Heart right ventricle (tissue), 16 donors: ENCODE results near the gene ZNF750. TPM values are rescaled to one million over a fixed set of nuclear protein-coding genes. Genes with fewer than 3 reads are reported as not detected.

Source experiments
- ATAC-seq, 8 donors: fragments of 200-7000 bp; cut with Tn5 transposase; one replicate each; pipeline ENCODE4 v1.9.1; 2020; ENCODE audit warnings: mild to moderate bottlenecking in 8 of 8, moderate library complexity in 8 of 8, moderate number of reproducible peaks in 1 of 8
- DNase-seq, 2 donors: peaks; one replicate each; pipeline ENCODE4 v3.0.0-alpha.2; 2020
- H3K27ac ChIP-seq, 10 donors: fragments of 200-600 bp; sonication (generic) in 2 of 10; one replicate each; pipeline versions ENCODE4 v1.5.0 to v1.8.0; 2020 to 2022; ENCODE audit warnings: mild to moderate bottlenecking in 3 of 10
- H3K27me3 ChIP-seq, 7 donors: fragments of 200-600 bp; one replicate each; pipeline ENCODE4 v1.8.0; 2021 to 2022; ENCODE audit warnings: mild to moderate bottlenecking in 2 of 7
- H3K36me3 ChIP-seq, 9 donors: fragments of 200-600 bp; sonication (generic) in 1 of 9; one replicate each; pipeline versions ENCODE4 v1.5.0 to v1.8.0; 2020 to 2022; ENCODE audit warnings: mild to moderate bottlenecking in 2 of 9
- H3K4me1 ChIP-seq, 9 donors: fragments of 200-600 bp; sonication (generic) in 1 of 9; one replicate each; pipeline versions ENCODE4 v1.5.0 to v1.8.0; 2020 to 2022; ENCODE audit warnings: mild to moderate bottlenecking in 4 of 9
- H3K4me3 ChIP-seq, 10 donors: fragments of 200-600 bp; sonication (generic) in 2 of 10; one replicate each; pipeline versions ENCODE4 v1.5.0 to v1.8.0; 2020 to 2022; ENCODE audit warnings: mild to moderate bottlenecking in 7 of 10, moderate library complexity in 2 of 10
- H3K9me3 ChIP-seq, 11 donors: fragments of 200-600 bp in 10 of 11; sonication (generic) in 2 of 11; one replicate each; pipeline versions ENCODE4 v1.5.0 to v1.8.0; 2013 to 2022; ENCODE audit warnings: mild to moderate bottlenecking in 2 of 11, control low read depth in 1 of 11, moderate library complexity in 1 of 11
- WGBS, 2 donors: extraction: QIAGEN DNeasy Blood & Tissue Kit; methylation state at CpG; one replicate each; pipeline ENCODE4 v1.1.7; 2013; ENCODE audit warnings: inconsistent platforms in 1 of 2; 5-methylcytosine and 5-hydroxymethylcytosine counted together
- intact Hi-C, 10 donors: fragments of 100-400 bp; cut with DNase I; formaldehyde crosslinking; loops; one replicate each; pipeline versions ENCODE4 v1.11.1 to v1.14.2; 2022
- polyA plus RNA-seq, 2 donors: library from polyadenylated mRNA; stranded (reverse); fragments of 200-250 nt; gene quantifications; one replicate each; pipeline ENCODE4 v1.2.3, GENCODE V29; 2013
- total RNA-seq, 10 donors: library from RNA; stranded (reverse); fragmentation: NEBNext Ultra II Directional in 3 of 10; extraction: Animal tissue kit (Norgen Biotek cat#: 25700) in 3 of 10; gene quantifications; one replicate each; pipeline versions ENCODE4 v1.2.1 to v1.2.4, GENCODE V29; 2021 to 2023
- TF ChIP-seq, protein P1 (sequence below), 9 donors: fragments of 200-600 bp; sonication (generic) in 2 of 9; IDR thresholded peaks; one replicate each; pipeline versions ENCODE4 v1.5.0 to v1.8.0; 2021 to 2022; ENCODE audit warnings: antibody characterized with exemption in 9 of 9, mild to moderate bottlenecking in 5 of 9, moderate library complexity in 1 of 9
- donor health status: Arrhythmogenic right ventricular cardiomyopathy.
- donor health status: ischemic (EF 13 %, LVEDD 7.1; RV severe dilation, severe dysfunction).
- donor health status: healthy with polysubstance abuse.
- donor health status: DM: no; HTN: yes; CAD: no.
- donor health status: DM: no; HTN: no; CAD: no.
- donor health status: ischemic (EF 25% LVEDD 6.9; RV normal size, moderate dysfunction).
- donor health status: ischemic (EF 25% LVEDD 5.7; RV mildly dilated, moderate dysfunction).
- donor health status: healthy.
- donor health status: DM: yes; HTN: yes; CAD: no.
- donor health status: Ischemic cardiomyopathy.
- donor health status: ischemic (EF 35%, LVEDD 5.7; RV mildly dilated, moderate dysfunction).
- donor health status: nonischemic (EF 11% LVEDD 7.7; RV severe dilation, severe dysfunction).
- donor health status: DM: yes; HTN: yes; CAD: no.
- donor health status: PGD.
- donor health status: ischemic (EF 29% LVEDD 5.4; RV normal size, mild dysfunction).
- donor health status: nonischemic (EF 23%, LVEDD 6.1; RV moderate dilation, normal function).

ZNF750 gene
- total and polyA plus RNA-seq, 12 donors: 0.11 to 0.20 (median 0.15) TPM; not detected in 7

DNA sequence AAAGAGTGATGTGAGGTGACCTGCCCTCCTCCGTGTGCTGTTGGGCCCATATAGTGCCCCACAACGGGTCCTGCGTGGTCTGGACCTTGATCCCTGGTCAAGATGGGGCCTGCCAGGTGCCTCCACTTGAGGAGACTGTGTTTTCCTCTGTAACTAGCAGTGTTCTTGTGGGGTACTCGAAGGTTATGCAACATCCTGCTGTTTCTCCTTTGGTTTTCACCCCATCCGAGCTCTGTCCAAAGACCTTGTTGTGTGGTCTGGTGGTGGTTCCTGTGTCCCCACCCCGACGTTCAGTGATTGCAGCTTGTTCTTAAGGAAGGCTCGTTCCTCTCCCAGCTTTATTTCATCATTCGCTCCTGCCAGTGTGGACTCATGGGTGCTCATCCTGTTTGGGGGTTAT lies 38.7 kb upstream of the ZNF750 start:
- intact Hi-C loops: loop anchor here in 2 of 10 donors (5.0 kb wide), 1 partner anchor 34 kb away; no protein-coding TSS in a partner anchor
- no peaks in the 10 kb centered on the region for H3K9me3 ChIP-seq
- no peak overlapping the region for H3K4me3 ChIP-seq
- WGBS, 2 donors: 73 to 78% methylated on average over 9 of the region's 9 CpGs
- H3K4me1 ChIP-seq: peaks cover 17 to 85% (median 42%) of the 10 kb centered on the region in 9 donors
- H3K27ac ChIP-seq: no peak overlapping the region
- no peaks in the 10 kb centered on the region for H3K27me3 ChIP-seq
- ATAC-seq (no peak), DNase-seq (no peak)
- TF ChIP-seq, protein P1, sequence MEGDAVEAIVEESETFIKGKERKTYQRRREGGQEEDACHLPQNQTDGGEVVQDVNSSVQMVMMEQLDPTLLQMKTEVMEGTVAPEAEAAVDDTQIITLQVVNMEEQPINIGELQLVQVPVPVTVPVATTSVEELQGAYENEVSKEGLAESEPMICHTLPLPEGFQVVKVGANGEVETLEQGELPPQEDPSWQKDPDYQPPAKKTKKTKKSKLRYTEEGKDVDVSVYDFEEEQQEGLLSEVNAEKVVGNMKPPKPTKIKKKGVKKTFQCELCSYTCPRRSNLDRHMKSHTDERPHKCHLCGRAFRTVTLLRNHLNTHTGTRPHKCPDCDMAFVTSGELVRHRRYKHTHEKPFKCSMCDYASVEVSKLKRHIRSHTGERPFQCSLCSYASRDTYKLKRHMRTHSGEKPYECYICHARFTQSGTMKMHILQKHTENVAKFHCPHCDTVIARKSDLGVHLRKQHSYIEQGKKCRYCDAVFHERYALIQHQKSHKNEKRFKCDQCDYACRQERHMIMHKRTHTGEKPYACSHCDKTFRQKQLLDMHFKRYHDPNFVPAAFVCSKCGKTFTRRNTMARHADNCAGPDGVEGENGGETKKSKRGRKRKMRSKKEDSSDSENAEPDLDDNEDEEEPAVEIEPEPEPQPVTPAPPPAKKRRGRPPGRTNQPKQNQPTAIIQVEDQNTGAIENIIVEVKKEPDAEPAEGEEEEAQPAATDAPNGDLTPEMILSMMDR (IDR thresholded peaks at IDR 0.05): no peak
- H3K36me3 ChIP-seq: peaks cover 0 to 20% (median 0%) of the 10 kb centered on the region in 9 donors

DNA sequence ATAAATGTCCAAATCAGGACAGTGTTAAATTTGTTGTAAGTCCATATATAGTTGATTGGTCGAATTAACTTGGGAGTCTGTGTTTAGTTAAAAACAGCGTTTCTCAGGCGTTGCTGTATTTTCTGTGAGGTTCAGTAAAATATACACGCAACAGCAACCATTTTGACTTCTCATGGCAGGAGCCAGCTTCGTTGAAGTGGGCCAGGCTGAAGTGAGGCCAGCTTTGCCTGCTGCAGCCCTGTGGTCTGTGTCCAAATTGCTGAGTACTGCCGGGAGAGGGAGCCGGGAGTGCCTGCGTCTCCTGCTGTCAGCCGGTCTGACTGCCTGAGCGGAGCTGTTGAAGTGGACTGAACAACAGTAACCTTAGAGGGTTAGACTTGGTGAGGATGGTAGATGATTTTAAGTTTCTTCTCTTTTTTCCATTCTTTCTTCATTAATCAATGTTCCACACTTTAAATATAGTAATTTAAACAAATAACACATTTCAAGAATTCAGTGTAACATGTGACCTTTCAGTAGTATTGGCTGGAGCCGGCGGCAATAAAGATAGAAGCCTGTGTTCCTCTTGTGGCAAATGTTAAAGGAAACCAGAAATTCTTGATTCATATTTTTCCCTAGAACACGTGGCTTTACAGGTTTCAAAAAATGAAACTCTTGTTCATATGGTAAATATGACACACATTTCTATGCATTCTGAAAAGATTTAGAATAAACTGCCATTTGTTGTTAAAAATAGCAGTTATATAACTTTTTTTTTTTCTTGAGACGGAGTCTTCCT lies 37.0 kb upstream of the ZNF750 start:
- peak; percentile 89 to 96 (median 95) for ATAC-seq
- H3K36me3 ChIP-seq: peaks cover 0 to 37% (median 0%) of the 10 kb centered on the region in 9 donors
- no peaks in the 10 kb centered on the region for H3K9me3 ChIP-seq
- peak overlapping the region; percentile 21 to 77 (median 62) for H3K27ac ChIP-seq
- no peak overlapping the region for H3K4me3 ChIP-seq
- 28 to 30% methylated on average over 14 of the region's 14 CpGs for WGBS, 2 donors
- TF ChIP-seq, protein P1 (IDR thresholded peaks at IDR 0.05): peak; percentile 13 to 75 (median 54)
- peak; percentile 77 to 82 for DNase-seq
- intact Hi-C loops: loop anchor here in 2 of 10 donors (2.0 to 5.0 kb wide), 2 partner anchors 26 to 36 kb away; no protein-coding TSS in a partner anchor
- no peaks in the 10 kb centered on the region for H3K27me3 ChIP-seq
- peaks cover 14 to 79% (median 44%) of the 10 kb centered on the region in 9 donors for H3K4me1 ChIP-seq

DNA sequence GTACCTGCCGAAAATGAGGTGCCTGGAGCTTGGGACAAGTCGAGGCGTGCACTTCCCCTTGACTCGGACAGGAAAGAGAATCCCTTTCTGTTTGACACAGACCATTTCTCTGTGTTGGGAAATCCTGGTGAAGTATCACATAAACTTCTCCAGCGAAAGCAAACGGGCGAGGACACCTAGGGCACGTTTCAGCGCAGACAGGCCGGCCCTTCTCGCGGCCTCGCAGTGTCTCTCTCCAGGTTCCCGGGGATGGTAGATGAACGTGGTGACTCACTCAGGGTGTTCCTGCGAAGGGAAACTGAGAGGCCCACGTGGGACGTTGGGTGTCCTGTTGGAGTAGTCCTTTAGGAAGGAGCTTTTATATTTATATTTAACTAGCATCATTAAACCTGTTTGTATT lies 36.3 kb upstream of the ZNF750 start:
- Histone ChIP-seq H3K4me3 (no peak overlapping the region), H3K27ac (peak overlapping the region in 9 of 10 donors; percentile 31 to 77 (median 63)), H3K27me3 (no peaks in the 10 kb centered on the region), H3K36me3 (peaks cover 0 to 43% (median 0%) of the 10 kb centered on the region in 9 donors), H3K4me1 (peaks cover 8 to 79% (median 43%) of the 10 kb centered on the region in 9 donors), H3K9me3 (no peaks in the 10 kb centered on the region)
- DNase-seq: no peak
- intact Hi-C loops: loop anchor here in 2 of 10 donors (2.0 to 5.0 kb wide), 2 partner anchors 25 to 36 kb away; no protein-coding TSS in a partner anchor
- ATAC-seq: peak in 5 of 8 donors; percentile 40 to 61 (median 51)
- WGBS, 2 donors: 57 to 70% methylated on average over 18 of the region's 18 CpGs
- TF ChIP-seq, protein P1 (IDR thresholded peaks at IDR 0.05): no peak

DNA sequence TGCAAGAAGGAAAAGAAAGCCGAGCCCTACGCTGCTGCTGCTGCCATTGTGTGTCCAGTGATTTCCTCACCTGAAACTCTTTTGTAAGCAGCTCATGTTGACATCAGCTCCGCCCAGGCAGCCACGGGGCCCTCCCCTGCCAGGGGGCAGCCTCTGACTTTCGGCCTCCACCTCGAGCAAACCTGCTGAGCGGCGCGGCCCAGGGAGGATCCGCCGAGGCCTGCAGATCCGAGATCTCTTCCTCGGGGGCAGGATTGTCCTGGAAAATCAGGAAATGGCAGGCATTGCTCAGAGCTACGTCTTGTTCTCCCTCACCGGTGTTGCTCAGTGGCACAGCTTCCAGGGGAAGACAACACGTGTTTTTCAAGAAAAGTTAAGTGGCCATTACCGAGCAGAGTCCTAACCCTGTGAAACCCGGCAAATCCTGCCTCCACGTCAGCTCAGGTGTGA lies 35.6 kb upstream of the ZNF750 start:
- no peaks in the 10 kb centered on the region for H3K27me3 ChIP-seq
- intact Hi-C loops: loop anchor here in 2 of 10 donors (5.0 kb wide), 1 partner anchor 37 kb away; no protein-coding TSS in a partner anchor
- H3K4me1 ChIP-seq: peaks cover 6 to 77% (median 46%) of the 10 kb centered on the region in 9 donors
- H3K9me3 ChIP-seq: no peaks in the 10 kb centered on the region
- H3K27ac ChIP-seq: peak overlapping the region in 5 of 10 donors; percentile 31 to 77 (median 65)
- peaks cover 0 to 50% (median 7%) of the 10 kb centered on the region in 9 donors for H3K36me3 ChIP-seq
- TF ChIP-seq, protein P1 (IDR thresholded peaks at IDR 0.05): no peak
- no peak for DNase-seq
- WGBS, 2 donors: 83 to 86% methylated on average over 19 of the region's 19 CpGs
- no peak overlapping the region for H3K4me3 ChIP-seq
- no peak for ATAC-seq
